A549 (cell line): ENCODE results near the gene ABCF3.

Experiments
- CBX2 ChIP-seq: fragments of 200-600 bp; sonication (generic); IDR thresholded peaks from 2 replicates; pipeline ENCODE4 v1.6.1; 2016; ENCODE audit warnings: low read depth, mild to moderate bottlenecking, borderline replicate concordance
- CEBPB ChIP-seq, 2 experiments: fragments of >200 bp in 1 of 2; sonication (Bioruptor Twin) in 1 of 2; formaldehyde crosslinking in 1 of 2; IDR thresholded peaks; 2 replicates each; pipeline ENCODE4 v1.6.1; 2012 to 2016
- CTCF ChIP-seq: fragments of >200 bp; sonication (Bioruptor Twin); formaldehyde crosslinking; IDR thresholded peaks from 3 replicates; pipeline ENCODE4 v1.5.1; 2016
- EP300 ChIP-seq, 2 experiments: fragments of >200 bp; sonication (Bioruptor Twin); formaldehyde crosslinking; IDR thresholded peaks; 2 replicates in 1 of 2; 3 replicates in 1 of 2; pipeline ENCODE4 v1.6.1; 2016 to 2017
- NFE2L2 ChIP-seq: fragments of 150-350 bp; conservative IDR thresholded peaks from 2 replicates; pipeline ENCODE4 v1.6.1; 2014; ENCODE audit warnings: low read length
- PHF8 ChIP-seq: fragments of 200-600 bp; sonication (generic); IDR thresholded peaks from 2 replicates; pipeline ENCODE4 v1.6.1; 2016; ENCODE audit warnings: low read depth, mild to moderate bottlenecking, antibody characterized with exemption, moderate library complexity, borderline replicate concordance
- POLR2A ChIP-seq: IDR thresholded peaks from 2 replicates; pipeline ENCODE4 v1.6.1; 2012; ENCODE audit warnings: mild to moderate bottlenecking, low read length
- POLR2AphosphoS2 ChIP-seq: conservative IDR thresholded peaks from 2 replicates; pipeline ENCODE4 v1.6.1; 2012; ENCODE audit warnings: low read length, improper control_type of control experiment, inconsistent platforms
- RAD21 ChIP-seq, 2 experiments: fragments of >200 bp in 1 of 2; sonication (Bioruptor Twin) in 1 of 2; formaldehyde crosslinking in 1 of 2; IDR thresholded peaks in 1 of 2; conservative IDR thresholded peaks in 1 of 2; 2 replicates in 1 of 2; 3 replicates in 1 of 2; pipeline ENCODE4 v1.6.1; 2012 to 2018; ENCODE audit warnings: inconsistent platforms in 1 of 2
- RCOR1 ChIP-seq: fragments of 150-350 bp; IDR thresholded peaks from 2 replicates; pipeline ENCODE4 v1.6.1; 2014; ENCODE audit warnings: antibody characterized with exemption, low read length, low read depth
- RFX5 ChIP-seq: fragments of 450-650 bp; IDR thresholded peaks from 2 replicates; pipeline ENCODE4 v1.7.1; 2014; ENCODE audit warnings: antibody characterized with exemption, mild to moderate bottlenecking, moderate library complexity
- ZSCAN20 ChIP-seq: fragments of 250-450 bp; sonication (Bioruptor Pico); IDR thresholded peaks from 2 replicates; pipeline ENCODE4 v1.8.0; 2022; ENCODE audit warnings: mild to moderate bottlenecking, moderate library complexity

DNA sequence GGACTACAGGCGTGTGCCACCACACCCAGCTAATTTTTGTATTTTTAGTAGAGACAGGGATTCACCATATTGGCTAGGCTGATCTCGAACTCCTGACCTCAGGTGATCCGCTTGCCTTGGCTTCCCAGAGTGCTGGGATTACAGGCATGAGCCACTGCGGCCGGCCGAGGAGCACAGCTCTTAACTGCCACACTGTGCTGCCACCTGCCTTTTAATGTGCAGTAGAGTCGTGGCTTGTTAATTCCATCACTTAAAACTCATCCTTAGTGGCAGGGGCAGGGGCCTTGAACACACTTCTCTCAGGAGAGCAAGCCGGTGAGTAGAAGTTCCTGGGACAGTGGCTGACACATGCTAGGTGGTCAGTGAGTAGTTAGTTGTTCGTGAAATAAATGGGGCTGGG is 12.5 kb downstream of the ABCF3 start:
- TF ChIP-seq CTCF (no peak), RAD21 (conservative IDR thresholded peaks at IDR 0.05 in 1 of 2, IDR thresholded peaks at IDR 0.05 in 1 of 2) (no peak), EP300 (IDR thresholded peaks at IDR 0.05) (no peak), ZSCAN20 (no peak), POLR2A (no peak), RFX5 (no peak), NFE2L2 (no peak), RCOR1 (no peak), CEBPB (IDR thresholded peaks at IDR 0.05) (no peak), CBX2 (no peak), PHF8 (no peak), POLR2AphosphoS2 (no peak)
